DND-41 (cell line): ENCODE measurements around the gene STRN4.

Experiments
- ATAC-seq: fragments of 200-7000 bp; cut with Tn5 transposase; 3 replicates; pipeline ENCODE4 v1.9.1; 2021; ENCODE audit warnings: low read depth; ENCODE audit not compliant: insufficient read depth
- DNase-seq: peaks from one replicate; pipeline ENCODE4 v3.0.0-alpha.2; 2020
- H2AFZ ChIP-seq: 2 replicates; pipeline ENCODE4 v1.6.0; 2012; ENCODE audit warnings: low read depth, low read length
- H3K27ac ChIP-seq: 2 replicates; pipeline ENCODE4 v1.5.1; 2012; ENCODE audit warnings: low read length, inconsistent platforms
- H3K27me3 ChIP-seq: fragments of 200-600 bp; sonication (generic); 2 replicates; pipeline ENCODE4 v1.6.0; 2012; ENCODE audit warnings: low read length, mild to moderate bottlenecking, inconsistent platforms; ENCODE audit not compliant: insufficient read depth, poor library complexity
- H3K36me3 ChIP-seq: 2 replicates; pipeline ENCODE4 v1.5.1; 2012; ENCODE audit warnings: low read length, inconsistent platforms; ENCODE audit not compliant: insufficient read depth
- H3K4me1 ChIP-seq: 2 replicates; pipeline ENCODE4 v1.5.1; 2012; ENCODE audit warnings: mild to moderate bottlenecking, low read length; ENCODE audit not compliant: insufficient read depth
- H3K4me2 ChIP-seq: 2 replicates; pipeline ENCODE4 v1.6.0; 2012; ENCODE audit warnings: mild to moderate bottlenecking, moderate library complexity, low read length, inconsistent platforms; ENCODE audit not compliant: insufficient read depth
- H3K4me3 ChIP-seq, 2 experiments: fragments of 200-600 bp in 1 of 2; shearing (Covaris generic) in 1 of 2; 2 replicates each; pipeline ENCODE4 v1.5.1; 2012 to 2016; ENCODE audit warnings: inconsistent platforms in 2 of 2, low read length in 2 of 2, mild to moderate bottlenecking in 2 of 2, low read depth in 1 of 2, moderate library complexity in 1 of 2
- H3K79me2 ChIP-seq: 2 replicates; pipeline ENCODE4 v1.6.0; 2012; ENCODE audit warnings: low read length, inconsistent platforms; ENCODE audit not compliant: insufficient read depth
- H3K9ac ChIP-seq: 2 replicates; pipeline ENCODE4 v1.6.0; 2012; ENCODE audit warnings: low read depth, mild to moderate bottlenecking, inconsistent platforms, low read length, moderate library complexity
- H3K9me3 ChIP-seq: 2 replicates; pipeline ENCODE4 v1.5.1; 2012; ENCODE audit warnings: low read length, moderate library complexity, mild to moderate bottlenecking, inconsistent platforms; ENCODE audit not compliant: insufficient read depth, severe bottlenecking
- H4K20me1 ChIP-seq: 2 replicates; pipeline ENCODE4 v1.6.0; 2012; ENCODE audit warnings: low read length; ENCODE audit not compliant: insufficient read depth
- EZH2 ChIP-seq: IDR thresholded peaks from 3 replicates; pipeline ENCODE4 v1.6.1; 2012; ENCODE audit warnings: borderline replicate concordance, low read depth, mild to moderate bottlenecking, moderate library complexity, low read length, inconsistent platforms; ENCODE audit not compliant: severe bottlenecking
- TF ChIP-seq, protein P1 (sequence below): IDR thresholded peaks from 2 replicates; pipeline ENCODE4 v1.5.1; 2012; ENCODE audit warnings: borderline replicate concordance, low read length, moderate library complexity, mild to moderate bottlenecking; ENCODE audit not compliant: poor library complexity, severe bottlenecking; ENCODE audit errors: extremely low read depth

Gene STRN4

DNA sequence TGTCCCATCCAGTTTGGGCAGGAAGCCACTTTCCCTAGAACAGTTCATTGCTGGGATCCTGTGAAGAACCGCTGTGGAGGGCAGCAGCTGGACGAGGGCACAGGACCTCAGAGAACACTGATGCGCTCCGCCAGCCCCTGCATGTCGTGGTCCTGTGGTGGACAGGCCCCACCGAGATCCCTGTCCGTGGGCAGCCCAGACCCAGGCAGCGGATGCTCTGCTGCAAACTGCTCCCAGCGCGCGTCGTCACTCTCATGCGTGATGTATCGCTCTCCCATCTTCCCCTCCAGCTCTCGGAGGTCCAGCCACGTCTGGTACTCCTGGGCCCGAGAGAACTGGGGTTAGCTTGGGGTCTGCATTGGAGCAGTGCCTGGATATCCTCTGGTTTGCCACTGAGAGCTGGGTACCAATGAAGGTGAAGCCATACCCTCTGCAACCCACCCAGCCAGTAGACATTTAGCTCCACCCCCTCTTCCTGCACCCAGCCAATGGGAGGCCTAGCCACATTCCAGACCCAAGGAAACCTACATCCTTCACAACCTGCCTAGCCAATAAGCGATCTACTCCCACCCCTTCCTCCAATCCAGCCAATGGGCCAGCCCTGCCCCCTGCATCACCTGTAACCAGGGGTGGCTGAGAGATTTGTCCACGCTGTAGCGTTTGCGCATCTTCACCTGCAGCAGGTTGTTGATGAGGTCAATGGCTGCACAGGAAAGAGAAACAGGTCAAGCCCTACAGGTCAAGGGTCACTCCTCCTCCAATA, 71.7 kb downstream of the STRN4 start:
- Histone ChIP-seq H3K79me2 (no peaks in the 10 kb centered on the region; the same call in 1 of the 2 replicates), H3K4me3 (no peak overlapping the region), H2AFZ (no peak overlapping the region), H3K4me1 (no peaks in the 10 kb centered on the region), H3K36me3 (peaks cover 72% of the 10 kb centered on the region), H3K27ac (no peak overlapping the region), H3K9ac (no peak overlapping the region), H3K4me2 (no peak overlapping the region), H3K9me3 (no peaks in the 10 kb centered on the region), H4K20me1 (peaks cover 28% of the 10 kb centered on the region), H3K27me3 (no peaks in the 10 kb centered on the region)
- TF ChIP-seq EZH2: no peak
- TF ChIP-seq, protein P1, sequence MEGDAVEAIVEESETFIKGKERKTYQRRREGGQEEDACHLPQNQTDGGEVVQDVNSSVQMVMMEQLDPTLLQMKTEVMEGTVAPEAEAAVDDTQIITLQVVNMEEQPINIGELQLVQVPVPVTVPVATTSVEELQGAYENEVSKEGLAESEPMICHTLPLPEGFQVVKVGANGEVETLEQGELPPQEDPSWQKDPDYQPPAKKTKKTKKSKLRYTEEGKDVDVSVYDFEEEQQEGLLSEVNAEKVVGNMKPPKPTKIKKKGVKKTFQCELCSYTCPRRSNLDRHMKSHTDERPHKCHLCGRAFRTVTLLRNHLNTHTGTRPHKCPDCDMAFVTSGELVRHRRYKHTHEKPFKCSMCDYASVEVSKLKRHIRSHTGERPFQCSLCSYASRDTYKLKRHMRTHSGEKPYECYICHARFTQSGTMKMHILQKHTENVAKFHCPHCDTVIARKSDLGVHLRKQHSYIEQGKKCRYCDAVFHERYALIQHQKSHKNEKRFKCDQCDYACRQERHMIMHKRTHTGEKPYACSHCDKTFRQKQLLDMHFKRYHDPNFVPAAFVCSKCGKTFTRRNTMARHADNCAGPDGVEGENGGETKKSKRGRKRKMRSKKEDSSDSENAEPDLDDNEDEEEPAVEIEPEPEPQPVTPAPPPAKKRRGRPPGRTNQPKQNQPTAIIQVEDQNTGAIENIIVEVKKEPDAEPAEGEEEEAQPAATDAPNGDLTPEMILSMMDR: no peak
- peak; percentile 30; the same call in 1 of the 3 replicates for ATAC-seq
- peak; percentile 19 for DNase-seq

DNA sequence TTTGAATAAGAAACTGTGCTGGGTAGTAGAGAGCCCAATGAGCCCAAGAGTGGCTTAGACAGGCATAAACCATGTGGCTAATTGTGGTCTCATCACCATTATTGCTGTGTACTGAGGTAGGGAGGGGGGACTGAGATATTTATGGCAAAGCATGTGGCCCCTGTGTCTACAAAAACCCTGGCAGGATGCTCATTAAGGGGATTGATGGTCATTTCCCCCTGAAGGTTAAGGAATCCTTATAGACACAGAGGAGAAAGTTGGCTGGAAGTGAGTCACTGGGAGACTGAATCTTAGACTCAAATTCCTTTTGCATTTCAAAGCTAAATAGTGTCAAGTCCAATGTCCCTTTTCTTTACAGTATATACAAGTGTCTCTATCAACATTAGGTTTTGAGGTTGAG, 75.4 kb downstream of the STRN4 start:
- TF ChIP-seq EZH2: no peak
- TF ChIP-seq, protein P1: no peak
- Histone ChIP-seq H3K4me2 (no peak overlapping the region), H3K9me3 (no peaks in the 10 kb centered on the region), H4K20me1 (peaks cover 9% of the 10 kb centered on the region; the same call in 1 of the 2 replicates), H3K36me3 (peaks cover 35% of the 10 kb centered on the region), H3K9ac (no peak overlapping the region), H2AFZ (no peak overlapping the region), H3K79me2 (no peaks in the 10 kb centered on the region), H3K4me3 (no peak overlapping the region), H3K27me3 (no peaks in the 10 kb centered on the region), H3K27ac (no peak overlapping the region), H3K4me1 (no peaks in the 10 kb centered on the region)
- ATAC-seq (no peak), DNase-seq (no peak)
